NCI-H128 (cell line): ENCODE data around the gene DGLUCY.
A peak's percentile ranks its signal among the peaks of the same experiment; 100 is the strongest.
"Not testable (repeated sequence)": the region's sequence is repeated elsewhere in the genome, so short reads cannot be mapped to it uniquely, and the experiment has no call there.

ENCODE experiments used
- DNase-seq: peaks from one replicate; lab custom pipeline; 2025; ENCODE audit not compliant: unreplicated experiment; lab: John Stamatoyannopoulos, UW

The DGLUCY gene

DNA sequence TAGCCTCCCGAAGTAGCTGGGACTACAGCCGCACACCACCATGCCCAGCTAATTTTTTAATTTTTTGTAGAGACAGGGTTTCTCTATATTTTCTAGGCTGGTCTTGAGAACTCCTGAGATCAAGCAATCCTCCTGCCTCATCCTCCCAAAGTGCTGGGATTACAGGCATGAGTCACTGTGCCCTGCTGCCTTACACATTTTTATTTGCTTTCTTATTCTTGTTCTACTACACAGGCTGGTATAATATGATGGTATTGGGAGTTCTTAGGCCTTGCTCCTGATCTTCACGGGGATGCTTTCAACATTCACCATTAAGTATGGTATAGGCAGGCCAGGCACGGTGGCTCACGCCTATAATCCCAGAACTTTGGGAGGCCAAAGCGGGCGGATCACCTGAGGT, 21.2 kb downstream of the DGLUCY start:
- no peak for DNase-seq

DNA sequence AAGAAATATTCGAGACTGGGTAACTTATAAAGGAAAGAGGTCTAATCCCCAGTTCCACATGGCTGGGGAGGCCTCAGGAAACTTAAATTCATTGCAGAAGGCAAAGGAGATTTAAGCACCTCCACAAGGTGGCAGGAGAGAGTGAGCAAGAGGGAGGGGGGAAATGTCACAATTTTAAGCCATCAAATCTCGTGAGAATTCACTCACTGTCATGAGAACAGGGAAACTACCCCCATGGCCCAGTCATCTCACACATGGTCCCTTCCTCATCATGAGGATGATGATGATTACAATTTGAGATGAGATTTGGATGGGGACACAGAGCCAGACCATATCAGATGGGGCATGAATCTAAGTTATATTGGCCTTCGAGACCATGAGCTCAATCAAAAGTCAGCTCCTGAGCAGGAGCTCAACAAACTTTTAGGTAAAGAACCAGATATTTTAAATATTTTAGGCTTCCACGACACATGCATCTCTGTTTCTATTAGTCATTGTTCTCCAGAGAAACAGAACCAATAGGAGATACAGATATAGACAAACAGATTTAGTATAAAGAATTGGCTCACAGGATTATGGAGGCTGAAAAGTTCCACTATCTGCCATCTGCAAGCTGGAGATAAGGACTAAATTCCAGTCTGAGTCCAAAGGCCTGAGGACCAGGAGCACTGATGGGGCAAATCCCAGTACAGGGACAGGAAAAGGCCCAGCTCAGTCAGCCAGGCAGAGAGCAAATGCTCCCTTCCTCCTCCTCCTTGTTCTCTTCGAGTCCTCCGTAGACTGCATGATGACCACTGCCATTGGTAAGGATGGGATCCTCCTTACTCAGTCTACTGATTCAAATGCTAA, 24.9 kb downstream of the DGLUCY start:
- DNase-seq: no peak

DNA sequence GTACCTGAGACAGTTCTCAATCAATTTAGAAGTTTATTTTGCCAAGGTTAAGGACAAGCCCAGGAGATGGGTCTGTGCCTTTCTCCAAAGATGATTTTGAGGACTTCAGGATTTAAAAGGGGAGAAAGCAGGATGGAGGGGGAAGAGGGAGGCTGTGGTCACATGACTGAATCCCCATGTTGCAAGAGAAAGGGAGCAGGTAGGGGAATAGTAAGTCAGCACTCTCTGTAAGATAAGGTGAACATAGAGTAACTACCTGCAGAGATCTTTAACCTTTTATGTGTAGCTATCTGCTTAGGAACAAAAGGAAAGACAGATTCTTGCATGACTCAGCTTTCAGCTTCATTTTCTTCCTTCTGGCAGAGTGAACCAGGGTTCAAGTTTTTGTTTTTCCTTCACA, 25.9 kb downstream of the DGLUCY start:
- DNase-seq: no peak

DNA sequence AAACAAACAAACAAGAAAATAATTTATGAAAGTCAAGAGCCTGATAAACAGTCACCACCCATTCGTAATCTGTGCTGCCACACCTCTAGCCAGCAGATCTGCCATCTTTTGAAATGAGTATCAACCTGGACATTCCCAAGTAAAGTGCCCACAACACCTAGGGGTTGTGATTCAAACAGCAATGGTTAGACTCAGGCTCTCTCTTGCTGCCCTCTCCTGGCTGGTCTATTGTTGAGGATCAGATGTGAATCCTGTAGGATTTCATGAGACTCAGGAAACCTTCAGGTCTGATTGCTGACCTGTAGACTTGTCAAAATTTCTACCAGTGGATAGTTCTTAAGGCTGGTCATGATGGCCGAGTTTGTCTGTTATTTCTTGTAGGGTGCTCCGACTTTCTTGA, 26.8 kb downstream of the DGLUCY start:
- DNase-seq: no peak

DNA sequence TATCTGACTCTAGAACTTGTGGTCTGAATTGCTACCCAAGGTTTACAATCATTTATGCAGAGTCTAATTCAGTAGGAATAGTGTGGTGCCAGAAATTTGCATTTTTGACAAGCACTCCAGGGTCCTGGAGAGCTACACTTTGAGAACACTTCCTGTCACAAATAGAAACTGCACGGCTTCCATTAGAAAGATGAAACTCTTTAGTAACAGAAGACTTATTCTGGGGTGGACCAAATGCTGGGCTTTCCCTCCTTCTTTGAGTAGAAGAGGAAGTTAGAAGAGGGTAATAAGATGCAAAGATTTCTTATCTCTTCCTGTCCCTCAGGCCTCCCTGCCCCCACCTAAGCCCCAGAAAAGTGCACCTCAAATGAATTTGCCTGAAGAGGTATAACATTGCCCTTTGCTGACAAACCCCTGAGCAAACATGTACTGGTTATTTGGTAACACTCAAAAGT, 28.4 kb downstream of the DGLUCY start:
- DNase-seq: no peak

DNA sequence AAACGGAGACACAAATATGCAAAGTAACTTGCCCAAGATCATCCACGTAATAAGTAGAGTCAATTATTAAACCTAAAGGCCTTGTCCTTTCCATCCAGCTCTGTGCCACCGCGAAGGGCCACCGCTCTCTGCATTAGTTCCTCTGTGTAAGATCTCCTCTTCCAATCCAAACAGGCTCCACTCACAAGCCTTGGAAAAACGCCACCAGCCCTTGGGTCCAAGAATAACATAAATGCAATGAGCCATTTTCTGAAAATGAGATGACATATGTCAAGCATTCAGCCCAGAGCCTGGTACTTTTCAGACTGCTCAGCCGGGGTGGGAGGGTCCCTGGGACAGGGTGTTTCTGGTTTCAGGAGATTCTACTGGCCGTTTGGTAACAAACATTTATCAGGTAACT, 30.0 kb downstream of the DGLUCY start:
- DNase-seq: no peak

DNA sequence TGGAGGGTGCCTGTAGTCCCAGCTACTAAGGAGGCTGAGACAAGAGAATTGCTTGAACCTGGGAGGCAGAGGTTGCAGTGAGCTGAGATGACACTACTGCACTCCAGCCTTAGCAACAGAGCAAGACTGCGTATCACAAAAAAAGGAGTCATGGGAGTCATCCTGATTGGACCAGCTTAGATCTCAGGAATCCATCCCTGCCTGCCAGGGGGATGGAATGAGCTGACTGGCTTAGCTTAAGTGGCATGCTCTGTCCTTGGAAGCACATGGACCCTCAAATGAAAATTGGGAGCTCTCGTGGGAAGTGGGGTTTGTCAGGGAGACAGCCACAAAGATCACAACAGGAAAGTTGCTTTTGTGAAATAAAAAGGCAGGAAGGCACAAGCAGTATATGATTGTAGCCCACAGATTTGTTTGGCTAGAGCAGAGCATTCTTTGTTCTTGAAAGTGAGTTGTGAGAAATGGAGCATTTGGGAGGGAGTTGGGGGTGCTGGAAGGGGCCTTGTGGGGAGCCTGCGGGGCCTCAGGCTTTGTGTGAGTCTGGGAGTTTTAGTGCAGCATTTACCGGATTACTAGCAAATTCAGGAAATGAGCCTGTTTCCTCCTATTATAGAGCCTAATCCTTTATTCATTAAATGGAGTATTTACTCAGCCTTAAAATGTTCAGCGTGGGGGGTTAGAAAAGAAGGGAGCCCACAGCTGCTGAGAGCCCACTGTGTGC, 30.7 kb downstream of the DGLUCY start:
- DNase-seq: no peak

DNA sequence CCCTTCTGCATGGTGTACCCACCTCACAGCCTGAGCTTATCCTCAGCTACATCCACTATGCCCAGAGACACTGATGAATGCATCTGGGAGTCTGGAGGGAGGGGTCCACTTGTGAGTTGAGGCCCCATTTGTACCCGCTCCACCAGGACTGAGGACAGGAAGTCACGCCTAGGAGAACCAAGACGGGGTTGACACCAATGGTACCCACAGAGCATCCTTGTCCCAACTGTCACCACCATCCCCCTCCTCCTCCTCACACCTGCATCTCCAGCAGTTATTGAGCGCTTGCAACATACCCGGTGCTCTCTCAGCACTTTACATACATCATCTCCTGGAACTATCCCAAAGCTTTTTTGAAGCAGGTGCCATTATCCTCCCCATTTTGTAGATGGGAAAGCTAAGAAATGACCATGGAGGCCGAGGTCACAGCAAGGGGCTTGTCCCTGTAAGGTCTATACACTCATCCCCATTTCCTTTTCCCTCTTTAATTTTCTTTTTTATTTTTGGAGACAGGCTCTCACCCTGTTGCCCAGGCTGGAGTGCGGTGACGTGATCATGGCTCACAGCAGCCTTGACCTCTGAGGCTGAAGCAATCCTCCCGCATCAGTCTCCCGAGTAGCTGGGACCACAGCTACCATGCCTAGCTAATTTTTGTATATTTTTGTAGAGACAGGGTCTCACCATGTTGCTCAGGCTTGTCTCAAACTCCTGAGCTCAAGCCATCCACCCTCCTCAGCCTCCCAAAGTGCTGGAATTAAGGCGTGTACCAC, 31.7 kb downstream of the DGLUCY start:
- DNase-seq: no peak

DNA sequence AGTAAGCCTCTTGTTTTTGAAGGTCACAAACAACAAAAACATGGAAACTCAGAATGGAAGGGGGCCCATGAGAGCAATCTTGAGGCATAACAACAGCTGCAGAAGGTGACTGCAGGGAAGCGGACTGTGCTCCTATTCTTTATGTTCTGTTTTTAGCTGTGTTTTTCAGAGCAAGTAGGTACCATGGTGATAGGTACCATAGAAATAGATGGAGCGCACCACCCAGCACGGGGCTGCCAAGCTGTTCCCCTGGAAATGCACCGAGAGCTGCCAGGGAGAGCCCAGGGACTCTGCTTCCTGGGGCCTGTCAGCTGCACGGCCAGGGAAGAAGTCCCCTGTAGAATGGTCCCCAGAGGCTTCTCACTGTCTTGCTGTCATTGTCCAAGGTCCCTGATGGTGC, 32.8 kb downstream of the DGLUCY start:
- DNase-seq: no peak

DNA sequence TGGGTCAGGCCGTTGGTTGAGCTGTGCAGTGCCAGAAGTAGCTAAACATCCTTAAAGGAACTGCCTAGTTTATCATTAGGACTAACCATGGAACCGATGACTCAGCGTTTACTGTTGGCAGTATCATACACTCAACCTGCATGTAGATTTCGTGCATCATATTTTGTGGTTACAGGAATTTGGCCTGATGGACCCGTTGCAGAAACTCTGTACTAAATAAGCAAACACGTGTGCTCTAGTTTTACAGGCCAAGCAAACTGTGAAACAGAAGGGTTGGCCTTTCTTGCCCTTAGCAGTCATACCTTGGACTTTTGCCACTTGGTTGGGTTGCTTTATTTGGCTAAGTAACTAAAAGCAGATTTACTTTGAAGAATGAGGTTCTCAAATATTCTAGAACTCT, 35.6 kb downstream of the DGLUCY start:
- DNase-seq: no peak

DNA sequence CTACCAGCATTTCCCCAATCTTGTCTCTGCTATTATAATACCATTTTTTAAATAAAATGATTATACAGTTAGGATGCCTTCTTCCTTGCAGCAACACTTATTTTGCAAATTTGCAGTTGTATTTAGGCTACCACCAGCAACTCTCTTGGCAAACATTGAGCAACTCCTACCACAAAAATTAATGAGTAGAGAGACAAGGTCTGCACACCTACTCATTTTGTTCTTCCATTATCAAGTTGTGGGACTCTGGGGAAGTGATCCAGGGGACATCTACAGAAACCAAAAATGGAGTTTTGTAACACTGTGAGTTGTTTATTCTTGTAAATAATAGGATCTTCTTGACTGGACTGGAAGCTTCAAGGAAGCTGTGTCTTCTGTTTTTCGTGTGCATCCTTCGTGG, 38.6 kb downstream of the DGLUCY start:
- DNase-seq: no peak

DNA sequence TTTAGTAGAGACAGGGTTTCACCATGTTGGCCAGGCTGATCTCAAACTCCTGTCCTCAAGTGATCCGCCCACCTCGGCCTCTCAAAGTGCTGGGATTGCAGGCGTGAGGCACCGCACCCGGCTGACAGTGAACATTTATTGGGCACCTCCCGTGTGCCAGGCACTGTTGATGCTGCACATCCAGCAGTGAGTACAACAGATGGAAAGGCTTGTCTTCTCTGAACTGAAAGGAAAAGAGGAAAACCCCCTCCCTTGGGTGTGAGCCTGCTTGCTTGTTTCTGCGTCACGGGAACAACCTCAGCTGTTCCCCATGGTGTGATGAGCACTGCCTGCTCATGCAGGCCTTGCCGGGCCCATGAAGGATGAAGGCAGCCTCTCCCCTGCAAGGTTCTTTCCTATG, 39.5 kb downstream of the DGLUCY start:
- DNase-seq: no peak

DNA sequence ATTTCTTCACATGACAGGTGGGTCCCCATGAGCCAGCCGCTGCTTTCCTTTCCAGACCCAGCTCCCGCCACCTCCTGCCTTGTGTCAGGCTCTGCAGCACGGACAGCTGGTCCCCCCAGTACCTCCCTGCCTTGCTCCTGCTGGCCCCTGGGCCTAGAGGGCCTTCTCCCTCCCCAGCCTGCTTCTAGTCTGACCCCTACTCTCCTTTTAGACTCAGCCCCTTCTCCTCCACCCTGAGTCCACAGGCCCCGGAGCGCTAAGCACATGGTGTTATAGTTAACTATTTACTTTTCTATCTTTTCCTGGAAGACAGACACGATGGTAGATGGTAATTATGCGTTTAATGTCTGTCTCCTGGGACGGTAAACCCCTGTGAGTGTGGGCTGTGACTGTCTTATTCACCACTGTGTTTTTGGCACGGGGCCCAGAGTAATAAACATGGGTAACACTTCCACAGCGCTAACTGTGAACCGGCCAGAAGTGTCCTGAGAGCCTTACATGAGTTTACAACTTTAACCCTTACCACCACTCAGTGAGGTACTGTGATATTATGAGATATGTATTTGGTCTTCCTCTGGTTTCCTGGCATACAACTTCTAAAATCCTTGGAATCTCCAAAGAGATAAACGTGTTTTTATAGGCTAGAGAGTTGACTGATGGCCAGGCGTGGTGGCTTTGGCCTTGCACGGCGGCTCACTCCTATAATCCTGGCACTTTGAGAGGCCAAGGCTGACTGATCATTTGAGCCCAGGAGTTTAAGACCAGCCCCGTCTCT, 41.2 kb downstream of the DGLUCY start:
- DNase-seq: peak; percentile 65

DNA sequence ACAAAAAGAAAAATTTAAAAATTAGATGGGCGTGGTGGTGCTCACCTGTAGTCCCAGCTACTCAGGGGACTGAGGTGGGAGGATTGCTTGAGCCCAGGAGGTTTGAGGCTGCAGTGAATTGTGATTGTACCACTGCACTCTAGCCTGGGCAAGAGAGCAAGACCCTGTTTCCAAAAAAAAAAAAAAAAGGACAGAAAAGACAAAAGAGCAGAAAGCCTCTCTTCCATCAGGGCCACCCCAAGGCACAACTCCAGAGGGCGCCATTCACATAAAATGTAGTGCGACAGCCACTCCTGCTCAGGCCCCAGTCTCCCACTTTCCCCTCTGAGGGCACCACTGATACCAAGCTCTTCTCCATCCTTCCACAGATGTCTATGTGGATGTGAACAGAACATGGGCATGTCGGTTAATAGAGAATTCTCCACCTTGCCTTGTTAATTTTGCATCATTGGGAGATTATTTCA, 41.8 kb downstream of the DGLUCY start:
- no peak for DNase-seq

DNA sequence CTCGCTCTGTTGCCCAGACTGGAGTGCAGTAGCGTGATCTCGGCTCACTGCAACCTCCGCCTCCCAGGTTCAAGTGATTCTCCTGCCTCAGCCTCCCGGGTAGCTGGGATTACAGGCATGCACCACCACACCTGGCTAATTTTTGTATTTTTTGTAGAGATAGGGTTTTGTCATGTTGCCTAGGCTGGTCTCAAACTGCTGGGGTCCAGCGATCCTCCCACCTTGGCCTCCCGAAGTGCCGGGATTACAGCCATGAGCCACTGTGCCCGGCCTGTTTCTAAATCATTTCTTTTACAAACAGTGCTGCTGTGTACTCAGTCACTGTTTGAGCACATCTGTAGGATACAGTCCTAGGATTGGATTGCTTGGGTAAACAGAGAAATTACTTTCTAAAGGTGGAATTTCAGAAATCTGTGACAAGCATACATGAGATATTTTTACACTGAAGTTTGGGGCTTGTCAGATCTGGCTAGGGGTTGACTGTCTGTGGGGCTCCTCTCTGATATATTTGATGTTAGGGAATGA, 42.3 kb downstream of the DGLUCY start:
- not testable (repeated sequence) for DNase-seq

DNA sequence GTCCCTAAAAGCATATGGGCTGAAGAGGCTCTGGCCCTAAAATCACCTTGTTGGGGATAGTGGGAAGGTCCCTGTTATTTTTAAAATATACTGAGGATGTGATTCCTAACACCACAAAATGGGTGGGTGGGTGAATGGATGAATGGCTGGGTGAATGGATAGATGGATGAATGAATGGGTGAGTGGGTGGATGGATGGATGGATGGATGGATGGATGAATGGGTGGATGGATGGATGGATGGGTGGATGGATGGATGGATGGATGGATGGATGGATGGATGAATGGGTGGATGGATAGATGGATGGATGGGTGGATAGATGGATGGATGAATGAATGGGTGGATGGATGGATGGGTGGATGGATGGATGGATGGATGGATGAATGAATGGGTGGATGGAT, 43.0 kb downstream of the DGLUCY start:
- DNase-seq: not testable (repeated sequence)

DNA sequence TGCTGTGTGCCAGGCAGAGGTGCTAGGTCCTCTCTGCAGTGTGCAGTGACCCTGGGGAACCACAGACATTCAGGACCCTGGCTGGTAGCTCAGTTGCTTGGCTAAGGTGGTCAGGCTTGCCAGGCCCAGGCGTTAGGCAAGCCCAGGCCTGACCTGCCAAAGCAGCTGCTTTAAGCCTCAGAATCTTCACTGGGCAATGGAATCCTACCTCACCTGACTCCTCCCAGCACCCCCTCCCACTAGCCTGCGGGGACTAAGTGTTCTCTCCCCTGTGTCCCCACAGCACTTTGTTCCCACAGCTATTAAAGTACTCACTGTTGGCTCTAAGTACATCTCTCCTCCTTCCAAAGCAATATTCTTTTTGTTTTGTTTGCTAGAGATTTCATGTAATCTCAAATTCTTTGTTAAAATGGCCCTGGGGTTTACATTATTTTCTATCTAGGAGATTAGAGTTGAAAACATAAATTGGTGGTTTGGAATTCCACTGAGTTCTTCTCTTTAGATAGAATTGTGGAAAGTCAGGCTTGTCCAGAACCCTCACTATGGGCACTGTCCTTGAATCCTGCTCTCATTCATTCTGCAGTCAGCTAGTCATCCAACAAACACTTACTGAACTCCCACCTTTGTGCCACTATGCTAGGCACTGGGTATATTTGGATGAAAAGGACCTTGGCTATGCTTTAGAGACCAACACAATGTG, 44.4 kb downstream of the DGLUCY start:
- DNase-seq: no peak

DNA sequence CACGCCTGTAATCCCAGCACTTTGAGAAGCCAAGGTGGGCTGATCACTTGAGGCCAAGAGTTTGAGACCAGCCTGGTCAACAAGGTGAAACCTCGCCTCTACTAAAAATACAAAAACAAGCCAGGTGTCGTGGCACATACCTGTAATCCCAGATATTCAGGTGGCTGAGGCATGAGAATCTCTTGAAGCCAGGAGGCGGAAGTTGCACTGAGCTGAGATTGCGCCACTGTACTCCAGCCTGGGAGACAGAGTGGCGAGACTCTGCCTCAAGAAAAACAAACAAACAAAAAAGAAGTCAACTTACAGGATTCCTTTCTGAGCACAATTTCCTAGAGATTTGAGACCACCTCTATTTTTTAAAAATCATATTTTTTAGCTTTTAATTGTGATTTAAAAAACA, 45.3 kb downstream of the DGLUCY start:
- no peak for DNase-seq

DNA sequence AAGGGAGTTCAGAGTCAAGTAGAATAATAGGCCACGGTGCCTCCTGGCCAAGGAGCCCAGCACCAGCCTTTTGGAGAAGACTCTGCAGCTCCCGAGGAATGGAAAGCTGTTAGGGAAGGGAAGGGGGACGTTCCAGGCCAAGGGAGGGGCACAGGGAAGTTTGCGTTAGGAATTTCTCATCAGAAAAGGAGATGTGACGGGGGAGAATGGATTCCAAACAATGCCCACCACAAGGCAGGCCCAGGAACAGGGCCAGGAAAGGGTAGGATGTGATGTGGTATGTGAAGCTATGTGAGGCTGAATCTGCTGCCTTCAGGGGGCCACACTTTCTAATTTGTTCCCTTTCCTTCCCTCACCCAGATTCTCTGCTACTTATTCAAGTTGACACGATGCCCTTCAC, 46.0 kb downstream of the DGLUCY start:
- DNase-seq: no peak

DNA sequence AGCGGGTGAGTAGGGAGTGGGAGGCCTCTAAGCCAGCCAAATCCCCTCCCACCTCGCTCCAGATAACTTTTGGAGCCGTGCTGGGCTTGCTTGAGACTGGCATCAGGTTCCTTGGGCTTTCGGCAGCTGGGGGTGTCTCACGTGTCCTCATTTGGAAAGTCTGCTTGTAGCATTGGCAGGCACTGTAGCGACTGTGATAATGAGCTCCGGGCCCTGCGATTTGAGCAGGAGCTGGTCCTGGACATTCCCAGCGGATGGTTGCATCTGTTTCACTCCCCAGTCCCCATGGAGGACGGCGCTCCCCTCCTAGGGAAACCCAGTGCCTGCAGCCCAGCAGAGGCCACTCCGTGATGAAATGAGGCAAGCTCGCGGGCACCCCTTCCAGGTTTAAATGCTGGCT, 49.4 kb downstream of the DGLUCY start:
- no peak for DNase-seq
